Activated CD4-positive, CD25-positive, alpha-beta regulatory T cell (primary cell): ENCODE data around the gene RBP4.

ENCODE experiments used
- DNase-seq, 4 experiments: peaks; one replicate each; lab custom pipeline; 2025; lab: John Stamatoyannopoulos, UW

The RBP4 gene

GRCh38 chr10:93595378-93596161 lies 5.5 kb downstream of the RBP4 start:
- DNase-seq, result no peak

- DNase-seq, result no peak
Observed at GRCh38 chr10:93594518-93594917, 6.5 kb downstream of the RBP4 start.

GRCh38 chr10:93593749-93594148 lies 7.3 kb downstream of the RBP4 start:
- no peak for DNase-seq

GRCh38 chr10:93593254-93593653 lies 7.8 kb downstream of the RBP4 start:
- DNase-seq, result no peak

- DNase-seq, result no peak
Observed at GRCh38 chr10:93591065-93591808, 9.8 kb downstream of the RBP4 start.

GRCh38 chr10:93590638-93591037 lies 10.4 kb downstream of the RBP4 start:
- DNase-seq, result no peak

GRCh38 chr10:93589648-93590562 lies 11.1 kb downstream of the RBP4 start:
- no peak for DNase-seq

GRCh38 chr10:93584445-93584844 lies 16.6 kb downstream of the RBP4 start:
- no peak for DNase-seq

GRCh38 chr10:93580828-93581227 lies 20.2 kb downstream of the RBP4 start:
- no peak for DNase-seq

GRCh38 chr10:93579985-93580711 lies 20.9 kb downstream of the RBP4 start:
- DNase-seq, result no peak

- DNase-seq, result no peak
Observed at GRCh38 chr10:93579089-93579488, 21.9 kb downstream of the RBP4 start.

GRCh38 chr10:93577565-93577964 lies 23.5 kb downstream of the RBP4 start:
- DNase-seq, result no peak

GRCh38 chr10:93576888-93577287 lies 24.1 kb downstream of the RBP4 start:
- DNase-seq, result no peak

GRCh38 chr10:93573924-93574323 lies 27.1 kb downstream of the RBP4 start:
- no peak for DNase-seq

- no peak for DNase-seq
Observed at GRCh38 chr10:93573051-93573909, 27.8 kb downstream of the RBP4 start.

- no peak for DNase-seq
Observed at GRCh38 chr10:93572606-93573005, 28.4 kb downstream of the RBP4 start.

- no peak for DNase-seq
Observed at GRCh38 chr10:93570383-93570782, 30.7 kb downstream of the RBP4 start.

- no peak for DNase-seq
Observed at GRCh38 chr10:93568105-93568390, 33.0 kb downstream of the RBP4 start.

- no peak for DNase-seq
Observed at GRCh38 chr10:93567277-93568104, 33.5 kb downstream of the RBP4 start.
